Esophagus muscularis mucosa (tissue), 4 donors: ENCODE data around the gene RERE. TPM values are rescaled to one million over a fixed set of nuclear protein-coding genes. Genes with fewer than 3 reads are reported as not detected.

Experiments
- DNase-seq: peaks from one replicate; pipeline ENCODE4 v3.0.0-alpha.2; 2017; ENCODE audit errors: extremely low spot score
- H3K27ac ChIP-seq, 4 donors: fragments of 200-600 bp; sonication (generic); replicated peaks in 1 of 4; 1 replicate in 3 of 4; 2 replicates in 1 of 4; pipeline ENCODE4 v1.5.1; 2016 to 2019; ENCODE audit warnings: mild to moderate bottlenecking in 1 of 4
- H3K27me3 ChIP-seq, 4 donors: fragments of 200-600 bp; sonication (generic); one replicate each; pipeline versions ENCODE4 v1.5.1 to v1.6.0; 2016 to 2019
- H3K36me3 ChIP-seq, 4 donors: fragments of 200-600 bp; sonication (generic); one replicate each; pipeline ENCODE4 v1.5.1; 2016 to 2019
- H3K4me1 ChIP-seq, 4 donors: fragments of 200-600 bp; sonication (generic); one replicate each; pipeline ENCODE4 v1.5.1; 2016 to 2019
- H3K4me3 ChIP-seq, 4 donors: fragments of 200-600 bp; sonication (generic); 1 replicate in 2 of 4; 2 replicates in 2 of 4; pipeline ENCODE4 v1.5.1; 2016 to 2019; ENCODE audit warnings: mild to moderate bottlenecking in 4 of 4, moderate library complexity in 1 of 4
- H3K9me3 ChIP-seq, 4 donors: fragments of 200-600 bp; sonication (generic); 1 replicate in 3 of 4; 2 replicates in 1 of 4; pipeline ENCODE4 v1.5.1; 2016 to 2019
- CTCF ChIP-seq, 3 experiments: fragments of 200-600 bp in 2 of 3; fragments of 450-650 bp in 1 of 3; sonication (generic) in 2 of 3; IDR thresholded peaks; one replicate each; pipeline ENCODE4 v1.5.1; 2017 to 2019; ENCODE audit warnings: antibody characterized with exemption in 3 of 3, mild to moderate bottlenecking in 2 of 3, moderate library complexity in 1 of 3
- EP300 ChIP-seq: sonication (generic); formaldehyde crosslinking; IDR thresholded peaks from one replicate; pipeline ENCODE4 v1.6.1; 2017; ENCODE audit warnings: antibody characterized with exemption
- POLR2A ChIP-seq: fragments of 450-650 bp; IDR thresholded peaks from one replicate; pipeline ENCODE4 v1.6.1; 2017; ENCODE audit warnings: antibody characterized with exemption, moderate library complexity, mild to moderate bottlenecking, low read depth
- POLR2AphosphoS5 ChIP-seq, 2 donors: sonication (generic); formaldehyde crosslinking; IDR thresholded peaks; one replicate each; pipeline ENCODE4 v1.6.1; 2017; ENCODE audit warnings: antibody characterized with exemption in 2 of 2
- WGBS: methylation state at CpG from one replicate; pipeline ENCODE4 v1.1.5; 2018; 5-methylcytosine and 5-hydroxymethylcytosine counted together
- intact Hi-C: fragments of 100-400 bp; cut with DNase I; formaldehyde crosslinking; loops from one replicate; pipeline ENCODE4 v1.15.1; 2023
- total RNA-seq, 4 donors: library from RNA; depleted of rRNA; stranded (reverse); fragments of >200 nt; gene quantifications; one replicate each; pipeline versions ENCODE4 v1.1.0 to v1.2.1, GENCODE V29; 2016

The RERE gene
- total RNA-seq, 4 donors from 2014 or later: 133 to 212 (median 168) TPM

GRCh38 chr1:8359617-8360481, 457.6 kb downstream of the RERE start:
- Histone ChIP-seq H3K4me3 (no peak overlapping the region), H3K36me3 (peaks cover 78 to 100% (median 94%) of the 10 kb centered on the region in 4 donors), H3K27ac (peak overlapping the region; percentile 52 to 93 (median 68)), H3K9me3 (no peaks in the 10 kb centered on the region), H3K4me1 (peaks cover 55 to 93% (median 76%) of the 10 kb centered on the region in 4 donors), H3K27me3 (no peaks in the 10 kb centered on the region)
- DNase-seq: no peak
- intact Hi-C loops: no loop called here
- WGBS: 91% methylated on average over 29 of the region's 44 CpGs
- TF ChIP-seq CTCF (IDR thresholded peaks at IDR 0.05) (no peak), POLR2A (no peak), EP300 (no peak), POLR2AphosphoS5 (IDR thresholded peaks at IDR 0.05) (peak in 1 of 2 donors; percentile 4)

- Histone ChIP-seq H3K4me3 (no peak overlapping the region), H3K27me3 (no peaks in the 10 kb centered on the region), H3K27ac (peak overlapping the region; percentile 52 to 93 (median 68)), H3K9me3 (no peaks in the 10 kb centered on the region), H3K36me3 (peaks cover 82 to 100% (median 99%) of the 10 kb centered on the region in 4 donors), H3K4me1 (peaks cover 49 to 93% (median 76%) of the 10 kb centered on the region in 4 donors)
- TF ChIP-seq CTCF (IDR thresholded peaks at IDR 0.05) (no peak), EP300 (no peak), POLR2A (no peak), POLR2AphosphoS5 (IDR thresholded peaks at IDR 0.05) (no peak)
- 78% methylated on average over 18 of the region's 26 CpGs for WGBS
- intact Hi-C loops: no loop called here
- DNase-seq: no peak
These were observed 458.4 kb downstream of the RERE start for GRCh38 chr1:8358897-8359616.

GRCh38 chr1:8358241-8358896, 459.1 kb downstream of the RERE start:
- TF ChIP-seq POLR2A: no peak
- TF ChIP-seq POLR2AphosphoS5 (IDR thresholded peaks at IDR 0.05): no peak
- no peak for TF ChIP-seq EP300
- no peak for TF ChIP-seq CTCF (IDR thresholded peaks at IDR 0.05)
- H3K4me3 ChIP-seq: no peak overlapping the region
- peak overlapping the region; percentile 62 to 93 (median 68) for H3K27ac ChIP-seq
- peaks cover 82 to 100% (median 98%) of the 10 kb centered on the region in 4 donors for H3K36me3 ChIP-seq
- DNase-seq: no peak
- intact Hi-C loops: no loop called here
- H3K9me3 ChIP-seq: no peaks in the 10 kb centered on the region
- H3K27me3 ChIP-seq: no peaks in the 10 kb centered on the region
- WGBS: 93% methylated on average over 31 of the region's 46 CpGs
- peaks cover 48 to 93% (median 76%) of the 10 kb centered on the region in 4 donors for H3K4me1 ChIP-seq

GRCh38 chr1:8357329-8358101, 459.9 kb downstream of the RERE start:
- peak overlapping the region; percentile 62 to 93 (median 68) for H3K27ac ChIP-seq

More at GRCh38 chr1:8357329-8358101, 459.9 kb downstream of the RERE start:
- TF ChIP-seq POLR2AphosphoS5 (IDR thresholded peaks at IDR 0.05): peak in 1 of 2 donors; percentile 14
- no peak for TF ChIP-seq POLR2A
- TF ChIP-seq EP300: no peak
- no peak for TF ChIP-seq CTCF (IDR thresholded peaks at IDR 0.05)
- Histone ChIP-seq H3K27me3 (no peaks in the 10 kb centered on the region), H3K4me3 (no peak overlapping the region), H3K9me3 (no peaks in the 10 kb centered on the region), H3K36me3 (peaks cover 78 to 96% (median 94%) of the 10 kb centered on the region in 4 donors), H3K4me1 (peaks cover 48 to 93% (median 76%) of the 10 kb centered on the region in 4 donors)
- DNase-seq: no peak
- WGBS: 57% methylated on average over 6 of the region's 14 CpGs
- intact Hi-C loops: no loop called here
